Hepatocyte (in vitro differentiated cells): ENCODE data around the gene P2RX4.

Source experiments
- CTCF ChIP-seq: fragments of 200-600 bp; sonication (generic); IDR thresholded peaks from 2 replicates; pipeline ENCODE4 v1.5.1; 2016; ENCODE audit warnings: antibody characterized with exemption, mild to moderate bottlenecking; ENCODE audit not compliant: poor library complexity
- EZH2 ChIP-seq: fragments of 200-600 bp; sonication (generic); IDR thresholded peaks from 2 replicates; pipeline ENCODE4 v1.6.1; 2016; ENCODE audit warnings: antibody characterized with exemption, mild to moderate bottlenecking, borderline replicate concordance
- EZH2phosphoT487 ChIP-seq: fragments of 200-600 bp; sonication (generic); IDR thresholded peaks from one replicate; pipeline ENCODE4 v1.6.1; 2018; ENCODE audit warnings: antibody characterized with exemption, mild to moderate bottlenecking, low read depth, moderate library complexity; ENCODE audit not compliant: unreplicated experiment, severe bottlenecking

GRCh38 chr12:121240484-121241101 lies 30.7 kb downstream of the P2RX4 start:
- TF ChIP-seq CTCF (no peak), EZH2 (no peak), EZH2phosphoT487 (no peak)
